K562 (cell line): ENCODE measurements around the gene ZNF716.
"Not testable (repeated sequence)": the region's sequence is repeated elsewhere in the genome, so short reads cannot be mapped to it uniquely, and the experiment has no call there.

Experiments used
- BMI1 ChIP-seq: fragments of 150-350 bp; IDR thresholded peaks from 2 replicates; pipeline ENCODE4 v1.6.1; 2014; ENCODE audit warnings: low read length
- NR2C2 ChIP-seq, 2 experiments: fragments of 200-800 bp in 1 of 2; sonication (Bioruptor generic) in 1 of 2; sonication (generic) in 1 of 2; formaldehyde crosslinking in 1 of 2; IDR thresholded peaks; 2 replicates each; pipeline versions ENCODE4 v1.6.1 to v1.8.0; 2016 to 2022; ENCODE audit warnings: mild to moderate bottlenecking in 1 of 2, missing compliant biosample characterization in 1 of 2, missing genetic modification characterization in 1 of 2, missing genetic modification reagents in 1 of 2
- ZFP1 ChIP-seq: fragments of 450-650 bp; formaldehyde crosslinking; IDR thresholded peaks from 2 replicates; pipeline ENCODE4 v1.4.0; 2020; ENCODE audit warnings: mild to moderate bottlenecking, mixed read lengths
- ZNF583 ChIP-seq: fragments of 250-450 bp; sonication (Bioruptor Pico); IDR thresholded peaks from 2 replicates; pipeline ENCODE4 v1.4.0; 2020

- TF ChIP-seq ZFP1 (CRISPR knock-in tag); BMI1; ZNF583 (CRISPR knock-in tag); NR2C2 (CRISPR knock-in tag; IDR thresholded peaks at IDR 0.05); NR2C2 (tag; IDR thresholded peaks at IDR 0.05): not testable (repeated sequence)
Measured at GRCh38 chr7:57480304-57480703, 30.3 kb downstream of the ZNF716 start.
